BE2C (cell line): ENCODE measurements around the gene OTOP3.

ENCODE experiments used
- DNase-seq: peaks from one replicate; pipeline ENCODE4 v3.0.0-alpha.2; 2020
- H3K27me3 ChIP-seq: fragments of 250-450 bp; sonication (Bioruptor Pico); 2 replicates; pipeline ENCODE4 v1.5.1; 2020; ENCODE audit warnings: mild to moderate bottlenecking
- H3K36me3 ChIP-seq: fragments of 250-450 bp; sonication (Bioruptor Pico); 2 replicates; pipeline ENCODE4 v1.5.1; 2020; ENCODE audit warnings: mild to moderate bottlenecking
- H3K4me1 ChIP-seq: fragments of 250-450 bp; sonication (Bioruptor Pico); 2 replicates; pipeline ENCODE4 v1.5.1; 2020
- H3K4me3 ChIP-seq: 2 replicates; pipeline ENCODE4 v1.5.1; 2011; ENCODE audit warnings: low read depth, low read length
- H3K9me3 ChIP-seq: fragments of 250-450 bp; sonication (Bioruptor Pico); 2 replicates; pipeline ENCODE4 v1.5.1; 2020
- TF ChIP-seq, protein P1 (sequence below): IDR thresholded peaks from 2 replicates; pipeline ENCODE4 v1.5.1; 2012; ENCODE audit warnings: mild to moderate bottlenecking, low read depth, low read length

The OTOP3 gene

GRCh38 chr17:74951680-74952421 is 16.2 kb downstream of the OTOP3 start:
- Histone ChIP-seq H3K9me3 (no peaks in the 10 kb centered on the region), H3K27me3 (peaks cover 3% of the 10 kb centered on the region; the same call in 1 of the 2 replicates), H3K4me1 (no peaks in the 10 kb centered on the region), H3K4me3 (no peak overlapping the region), H3K36me3 (no peaks in the 10 kb centered on the region)
- no peak for DNase-seq
- TF ChIP-seq, protein P1, sequence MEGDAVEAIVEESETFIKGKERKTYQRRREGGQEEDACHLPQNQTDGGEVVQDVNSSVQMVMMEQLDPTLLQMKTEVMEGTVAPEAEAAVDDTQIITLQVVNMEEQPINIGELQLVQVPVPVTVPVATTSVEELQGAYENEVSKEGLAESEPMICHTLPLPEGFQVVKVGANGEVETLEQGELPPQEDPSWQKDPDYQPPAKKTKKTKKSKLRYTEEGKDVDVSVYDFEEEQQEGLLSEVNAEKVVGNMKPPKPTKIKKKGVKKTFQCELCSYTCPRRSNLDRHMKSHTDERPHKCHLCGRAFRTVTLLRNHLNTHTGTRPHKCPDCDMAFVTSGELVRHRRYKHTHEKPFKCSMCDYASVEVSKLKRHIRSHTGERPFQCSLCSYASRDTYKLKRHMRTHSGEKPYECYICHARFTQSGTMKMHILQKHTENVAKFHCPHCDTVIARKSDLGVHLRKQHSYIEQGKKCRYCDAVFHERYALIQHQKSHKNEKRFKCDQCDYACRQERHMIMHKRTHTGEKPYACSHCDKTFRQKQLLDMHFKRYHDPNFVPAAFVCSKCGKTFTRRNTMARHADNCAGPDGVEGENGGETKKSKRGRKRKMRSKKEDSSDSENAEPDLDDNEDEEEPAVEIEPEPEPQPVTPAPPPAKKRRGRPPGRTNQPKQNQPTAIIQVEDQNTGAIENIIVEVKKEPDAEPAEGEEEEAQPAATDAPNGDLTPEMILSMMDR, result no peak

DNA sequence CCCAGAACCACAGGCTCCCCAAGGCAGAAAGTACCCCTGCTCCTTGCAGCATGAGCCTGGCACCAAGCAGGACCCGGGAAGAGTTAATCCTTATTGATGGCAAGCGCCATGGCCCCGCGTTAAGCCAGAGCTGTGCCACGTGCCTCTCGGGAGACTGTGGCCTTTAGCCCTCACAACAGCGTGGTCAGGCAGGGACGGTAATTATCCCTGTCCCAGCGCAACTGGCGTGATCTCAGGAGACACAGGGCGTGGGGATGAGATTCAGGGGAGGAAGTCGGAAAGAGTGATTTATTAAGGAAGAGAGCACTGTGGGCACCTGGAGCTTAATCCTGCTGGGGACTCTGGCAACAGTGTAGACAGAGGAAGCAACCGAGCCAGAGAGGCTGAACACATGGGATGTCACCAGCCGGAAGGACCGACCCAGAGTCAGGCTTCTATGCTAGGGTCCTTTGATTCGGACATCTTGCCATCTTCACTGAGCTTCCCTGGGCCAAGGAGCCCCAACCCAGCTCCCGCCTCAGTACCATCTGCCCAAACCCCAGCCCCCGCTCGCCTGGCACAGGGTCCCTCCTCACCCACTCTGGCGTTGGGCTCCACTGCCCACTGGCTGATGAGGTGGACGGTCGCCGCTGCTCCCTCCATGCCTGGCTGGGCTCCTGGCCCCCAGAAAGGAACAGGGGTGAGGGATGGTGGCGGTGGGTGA is 16.9 kb downstream of the OTOP3 start:
- no peaks in the 10 kb centered on the region for H3K9me3 ChIP-seq
- no peak overlapping the region for H3K4me3 ChIP-seq
- peaks cover 3% of the 10 kb centered on the region; the same call in 1 of the 2 replicates for H3K27me3 ChIP-seq
- TF ChIP-seq, protein P1, result no peak
- H3K36me3 ChIP-seq, result no peaks in the 10 kb centered on the region
- no peaks in the 10 kb centered on the region for H3K4me1 ChIP-seq
- DNase-seq, result no peak

- Histone ChIP-seq H3K4me3 (no peak overlapping the region), H3K4me1 (no peaks in the 10 kb centered on the region), H3K27me3 (peaks cover 3% of the 10 kb centered on the region; the same call in 1 of the 2 replicates), H3K9me3 (no peaks in the 10 kb centered on the region), H3K36me3 (no peaks in the 10 kb centered on the region)
- TF ChIP-seq, protein P1, result no peak
- no peak for DNase-seq
Measured at GRCh38 chr17:74953134-74953687, 17.5 kb downstream of the OTOP3 start.

- H3K4me3 ChIP-seq, result no peak overlapping the region
- no peak for DNase-seq
- TF ChIP-seq, protein P1, result no peak
- H3K4me1 ChIP-seq, result no peaks in the 10 kb centered on the region
- H3K9me3 ChIP-seq, result no peaks in the 10 kb centered on the region
- H3K36me3 ChIP-seq, result no peaks in the 10 kb centered on the region
- H3K27me3 ChIP-seq, result 0 out of 2 replicates have a peak, but pooled peaks cover 3% of the 10 kb centered on the region
Measured at GRCh38 chr17:74954115-74954514, 18.4 kb downstream of the OTOP3 start.

DNA sequence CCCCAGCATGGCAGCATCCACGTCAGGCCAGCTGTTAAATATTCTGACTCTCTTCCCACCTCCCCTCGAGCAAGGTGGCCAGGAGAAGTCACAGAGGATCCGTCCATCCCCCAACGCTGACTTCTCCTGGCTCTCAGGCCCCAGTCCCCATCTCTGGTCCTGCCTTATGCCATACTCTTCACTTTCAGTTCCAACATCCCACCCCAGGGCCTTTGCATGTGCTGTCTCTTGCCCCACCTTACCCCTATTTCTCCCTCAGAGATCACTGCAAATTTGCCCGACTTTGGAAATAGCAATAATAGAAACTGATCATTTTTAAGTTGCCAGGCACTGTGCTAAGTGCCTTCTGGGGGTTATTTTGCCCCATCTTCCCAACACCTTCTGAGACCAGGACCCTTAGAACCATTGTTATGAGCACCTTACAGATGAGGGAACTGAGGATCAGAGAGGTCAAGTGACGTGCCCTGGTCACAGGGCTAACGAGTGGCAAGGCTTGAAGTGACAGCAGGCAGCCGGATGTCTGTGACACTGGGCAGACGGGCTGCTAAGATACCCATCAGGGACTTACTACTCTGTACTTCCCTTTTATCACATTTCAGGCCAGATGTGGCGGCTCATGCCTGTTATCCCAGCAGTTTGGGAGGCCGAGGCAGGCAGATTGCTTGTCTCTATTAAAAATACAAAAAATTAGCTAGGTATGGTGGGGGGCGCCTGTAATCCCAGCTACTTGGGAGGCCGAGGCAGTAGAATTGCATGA is 19.1 kb downstream of the OTOP3 start:
- DNase-seq, result no peak
- H3K9me3 ChIP-seq, result no peaks in the 10 kb centered on the region
- no peak overlapping the region for H3K4me3 ChIP-seq
- no peaks in the 10 kb centered on the region for H3K36me3 ChIP-seq
- H3K27me3 ChIP-seq, result no peaks in the 10 kb centered on the region
- TF ChIP-seq, protein P1, result no peak
- H3K4me1 ChIP-seq, result no peaks in the 10 kb centered on the region
